GM12873 (cell line): ENCODE results near the gene CEP89.

Source experiments
- CTCF ChIP-seq: IDR thresholded peaks from 2 replicates; pipeline ENCODE4 v1.5.1; 2012; ENCODE audit warnings: low read depth, mild to moderate bottlenecking, moderate library complexity, low read length, control low read depth; ENCODE audit not compliant: insufficient read depth; ENCODE audit errors: missing control alignments

The CEP89 gene

GRCh38 chr19:32917616-32917996, 54.2 kb downstream of the CEP89 start:
- TF ChIP-seq CTCF, result no peak

GRCh38 chr19:32916969-32917615, 54.7 kb downstream of the CEP89 start:
- no peak for TF ChIP-seq CTCF

- TF ChIP-seq CTCF, result no peak
These were observed 56.7 kb downstream of the CEP89 start for GRCh38 chr19:32914879-32915660.

- TF ChIP-seq CTCF, result no peak
These were observed 60.3 kb downstream of the CEP89 start for GRCh38 chr19:32911467-32911866.

- no peak for TF ChIP-seq CTCF
These were observed 60.9 kb downstream of the CEP89 start for GRCh38 chr19:32910874-32911273.

- no peak for TF ChIP-seq CTCF
These were observed 61.7 kb downstream of the CEP89 start for GRCh38 chr19:32910094-32910493.

GRCh38 chr19:32909257-32909656, 62.5 kb downstream of the CEP89 start:
- TF ChIP-seq CTCF, result no peak
